GM23248 (cell line): ENCODE results near the gene RBPJL.

ENCODE experiments used
- EZH2 ChIP-seq: fragments of 200-600 bp; sonication (generic); IDR thresholded peaks from 2 replicates; pipeline ENCODE4 v1.6.1; 2018; ENCODE audit warnings: antibody characterized with exemption, mild to moderate bottlenecking; ENCODE audit not compliant: insufficient read depth, poor library complexity, severe bottlenecking
- EZH2phosphoT487 ChIP-seq: fragments of 200-600 bp; sonication (generic); IDR thresholded peaks from 2 replicates; pipeline ENCODE4 v1.6.1; 2018; ENCODE audit warnings: antibody characterized with exemption, moderate library complexity, mild to moderate bottlenecking, low read depth; ENCODE audit not compliant: insufficient read depth

GRCh38 chr20:45322952-45323383 is 16.3 kb downstream of the RBPJL start:
- TF ChIP-seq EZH2phosphoT487 (no peak), EZH2 (no peak)
